Gastrocnemius medialis (tissue), 4 donors: Measurements from ENCODE around the gene XG. TPM values are rescaled to one million over a fixed set of nuclear protein-coding genes. Genes with fewer than 3 reads are reported as not detected.

Experiments used
- ATAC-seq, 2 donors: fragments of 150-250 bp; one replicate each; pipeline ENCODE4 v1.9.1; 2016
- DNase-seq, 2 donors: peaks; one replicate each; pipeline ENCODE4 v3.0.0-alpha.2; 2019
- H3K27ac ChIP-seq, 4 donors: fragments of 200-600 bp; sonication (generic); 1 replicate in 1 of 4; 2 replicates in 3 of 4; pipeline ENCODE4 v1.5.1; 2016 to 2018; ENCODE audit warnings: mild to moderate bottlenecking in 2 of 4, moderate library complexity in 1 of 4
- H3K27me3 ChIP-seq, 3 donors: fragments of 200-600 bp; sonication (generic) in 2 of 3; 1 replicate in 1 of 3; 2 replicates in 2 of 3; pipeline versions ENCODE4 v1.5.1 to v1.6.0; 2016 to 2019; ENCODE audit warnings: mild to moderate bottlenecking in 1 of 3, moderate library complexity in 1 of 3
- H3K36me3 ChIP-seq, 2 donors: fragments of 200-600 bp; sonication (generic) in 1 of 2; one replicate each; pipeline ENCODE4 v1.5.1; 2017 to 2018
- H3K4me1 ChIP-seq, 2 donors: fragments of 200-600 bp; sonication (generic) in 1 of 2; one replicate each; pipeline ENCODE4 v1.5.1; 2016 to 2017; ENCODE audit warnings: mild to moderate bottlenecking in 2 of 2
- H3K4me3 ChIP-seq, 4 donors: fragments of 200-600 bp; sonication (generic) in 3 of 4; 1 replicate in 1 of 4; 2 replicates in 3 of 4; pipeline ENCODE4 v1.5.1; 2016 to 2019; ENCODE audit warnings: mild to moderate bottlenecking in 2 of 4
- H3K9me3 ChIP-seq, 3 donors: fragments of 200-600 bp; sonication (generic) in 2 of 3; 1 replicate in 1 of 3; 2 replicates in 2 of 3; pipeline ENCODE4 v1.5.1; 2016 to 2019
- CTCF ChIP-seq, 5 experiments: fragments of 450-650 bp in 3 of 5; fragments of 200-600 bp in 2 of 5; sonication (generic) in 2 of 5; IDR thresholded peaks in 4 of 5; conservative IDR thresholded peaks in 1 of 5; 1 replicate in 4 of 5; 2 replicates in 1 of 5; pipeline ENCODE4 v1.5.1; 2016 to 2019; ENCODE audit warnings: antibody characterized with exemption in 5 of 5, mild to moderate bottlenecking in 3 of 5, moderate library complexity in 3 of 5
- POLR2A ChIP-seq, 2 donors: fragments of 450-650 bp; IDR thresholded peaks; one replicate each; pipeline ENCODE4 v1.6.1; 2017; ENCODE audit warnings: antibody characterized with exemption in 2 of 2, mild to moderate bottlenecking in 2 of 2, moderate library complexity in 2 of 2
- in situ Hi-C, 4 donors: fragments of 200-750 bp; cut with MboI; loops; one replicate each; pipeline versions ENCODE4 v1.15.0 to v1.8.0; 2017; ENCODE audit warnings: low sequenced_read_pairs in 4 of 4
- intact Hi-C: fragments of 100-400 bp; cut with DNase I; formaldehyde crosslinking; loops from one replicate; pipeline ENCODE4 v1.15.1; 2023; ENCODE audit warnings: low total_unique reads
- total RNA-seq, 4 donors: library from RNA; depleted of rRNA; stranded (reverse); fragments of >200 nt; gene quantifications; one replicate each; pipeline versions ENCODE4 v1.1.0 to v1.2.3, GENCODE V29; 2016

Gene XG
- total RNA-seq, 4 donors from 2014 or later: 0.97 to 2.4 (median 1.9) TPM

- in situ Hi-C loops: no loop called here
- H3K4me1 ChIP-seq: no peaks in the 10 kb centered on the region
- H3K27ac ChIP-seq: no peak overlapping the region
- H3K27me3 ChIP-seq: peaks cover 0 to 38% (median 32%) of the 10 kb centered on the region in 3 donors
- H3K9me3 ChIP-seq: no peaks in the 10 kb centered on the region
- peak overlapping the region in 1 of 4 donors; percentile 18 for H3K4me3 ChIP-seq
- DNase-seq (no peak), ATAC-seq (no peak)
- no peaks in the 10 kb centered on the region for H3K36me3 ChIP-seq
- no peak for TF ChIP-seq POLR2A (IDR thresholded peaks at IDR 0.05)
- no peak for TF ChIP-seq CTCF (IDR thresholded peaks at IDR 0.05 in 4 of 5, conservative IDR thresholded peaks at IDR 0.05 in 1 of 5)
- intact Hi-C loops: no loop called here
These were observed 77.1 kb downstream of the XG start for GRCh38 chrX:2828959-2829411.

DNA sequence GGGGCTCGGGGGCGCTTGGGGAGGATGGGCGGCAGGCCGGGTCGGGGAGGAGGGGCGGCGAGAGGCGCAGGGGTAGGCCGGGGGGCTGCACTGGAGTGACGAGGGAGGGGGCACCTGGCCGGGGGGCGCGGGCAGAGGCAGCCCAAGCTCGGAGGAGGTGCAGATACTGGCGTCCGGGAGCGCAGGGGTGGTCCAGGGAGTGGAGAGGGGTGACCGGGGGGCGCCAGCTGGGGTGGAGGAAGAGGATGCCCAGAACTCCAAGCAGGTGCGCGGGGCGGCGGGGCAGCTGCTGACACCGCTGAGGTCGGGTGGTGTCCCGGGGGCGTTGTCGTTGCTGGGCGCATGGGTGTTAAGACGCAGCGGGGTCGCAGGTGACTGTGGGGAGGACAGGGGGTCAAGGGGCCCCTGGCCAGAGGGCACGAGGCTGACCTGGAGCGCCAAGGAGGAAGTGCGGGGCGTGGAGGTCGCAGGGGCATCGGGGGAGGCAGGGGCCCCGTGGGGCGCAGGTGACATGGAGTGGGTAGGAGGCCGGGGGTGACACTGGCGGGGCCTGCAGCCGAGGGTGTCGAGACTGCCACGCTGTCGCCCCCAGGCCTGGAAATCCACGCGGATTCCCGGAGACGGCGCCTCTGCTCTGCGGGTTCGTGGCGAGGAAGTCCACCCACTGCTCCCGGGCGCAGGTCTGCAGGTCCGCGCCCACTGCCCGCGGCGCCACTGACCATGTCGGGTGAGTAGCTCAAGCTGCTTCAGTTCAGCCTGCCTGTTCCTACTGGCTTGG is 77.8 kb downstream of the XG start:
- Histone ChIP-seq H3K9me3 (no peaks in the 10 kb centered on the region), H3K27ac (no peak overlapping the region), H3K4me3 (peak overlapping the region in 1 of 4 donors; percentile 18), H3K36me3 (no peaks in the 10 kb centered on the region), H3K4me1 (no peaks in the 10 kb centered on the region), H3K27me3 (peaks cover 0 to 38% (median 32%) of the 10 kb centered on the region in 3 donors)
- ATAC-seq (no peak), DNase-seq (no peak)
- in situ Hi-C loops (no loop called here), intact Hi-C loops (no loop called here)
- no peak for TF ChIP-seq CTCF (IDR thresholded peaks at IDR 0.05 in 4 of 5, conservative IDR thresholded peaks at IDR 0.05 in 1 of 5)
- TF ChIP-seq POLR2A (IDR thresholded peaks at IDR 0.05): no peak

GRCh38 chrX:2831471-2832228 is 79.8 kb downstream of the XG start:
- in situ Hi-C loops (no loop called here), intact Hi-C loops (no loop called here)
- Histone ChIP-seq H3K27me3 (peaks cover 0 to 38% (median 32%) of the 10 kb centered on the region in 3 donors), H3K4me3 (no peak overlapping the region), H3K4me1 (no peaks in the 10 kb centered on the region), H3K9me3 (no peaks in the 10 kb centered on the region), H3K27ac (no peak overlapping the region), H3K36me3 (no peaks in the 10 kb centered on the region)
- ATAC-seq: no peak
- TF ChIP-seq POLR2A (IDR thresholded peaks at IDR 0.05) (no peak), CTCF (IDR thresholded peaks at IDR 0.05 in 4 of 5, conservative IDR thresholded peaks at IDR 0.05 in 1 of 5) (no peak)
- DNase-seq: no peak

DNA sequence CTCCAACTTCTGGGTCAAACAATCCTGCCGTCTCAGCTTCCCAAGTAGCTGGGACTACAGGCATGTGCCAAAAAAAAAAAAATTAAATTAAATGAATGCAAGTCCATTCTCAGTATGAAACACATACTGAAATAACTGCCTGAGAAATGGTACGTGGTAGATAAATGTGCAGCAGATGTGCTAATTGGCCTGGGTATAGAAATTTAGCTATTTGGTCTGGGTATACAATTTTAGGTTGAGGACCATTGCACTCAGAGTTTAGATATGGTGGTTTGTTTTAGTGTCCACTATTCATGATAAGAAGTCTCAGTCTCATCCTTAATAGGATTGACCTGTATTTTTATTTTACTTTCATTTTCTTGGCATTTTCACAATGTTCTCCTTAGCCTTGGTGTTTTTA is 86.1 kb downstream of the XG start:
- ATAC-seq: no peak
- no peaks in the 10 kb centered on the region for H3K9me3 ChIP-seq
- no peak overlapping the region for H3K4me3 ChIP-seq
- TF ChIP-seq POLR2A (IDR thresholded peaks at IDR 0.05) (no peak), CTCF (IDR thresholded peaks at IDR 0.05 in 4 of 5, conservative IDR thresholded peaks at IDR 0.05 in 1 of 5) (no peak)
- H3K27ac ChIP-seq: no peak overlapping the region
- no peaks in the 10 kb centered on the region for H3K36me3 ChIP-seq
- no peak for DNase-seq
- H3K27me3 ChIP-seq: no peaks in the 10 kb centered on the region
- in situ Hi-C loops: no loop called here
- H3K4me1 ChIP-seq: no peaks in the 10 kb centered on the region
- intact Hi-C loops: no loop called here
